ENCODE data around the gene CST6.

DNA sequence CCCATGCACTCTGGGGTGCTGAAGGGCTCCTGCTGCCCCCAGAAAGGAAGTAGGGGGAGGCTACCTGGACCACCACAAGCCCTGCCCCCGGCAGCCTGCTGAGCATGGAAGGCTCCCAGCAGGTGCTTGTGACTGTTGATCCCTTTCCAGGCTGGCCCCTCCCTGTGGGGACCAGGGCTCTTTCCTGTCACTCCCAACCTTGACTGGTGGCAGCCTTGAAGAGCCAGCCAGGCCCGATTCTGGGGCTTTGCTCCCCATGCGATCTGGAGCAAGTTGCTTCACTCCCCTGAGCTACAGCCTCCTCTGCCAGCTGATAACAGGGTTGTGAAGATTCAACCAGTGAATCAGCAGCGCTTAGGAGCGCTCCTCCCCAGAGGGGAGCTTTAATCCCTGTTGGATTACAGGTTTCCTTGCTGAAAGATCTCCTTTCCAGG, 4.6 kb upstream of the CST6 start:
- TF ChIP-seq, protein P1, sequence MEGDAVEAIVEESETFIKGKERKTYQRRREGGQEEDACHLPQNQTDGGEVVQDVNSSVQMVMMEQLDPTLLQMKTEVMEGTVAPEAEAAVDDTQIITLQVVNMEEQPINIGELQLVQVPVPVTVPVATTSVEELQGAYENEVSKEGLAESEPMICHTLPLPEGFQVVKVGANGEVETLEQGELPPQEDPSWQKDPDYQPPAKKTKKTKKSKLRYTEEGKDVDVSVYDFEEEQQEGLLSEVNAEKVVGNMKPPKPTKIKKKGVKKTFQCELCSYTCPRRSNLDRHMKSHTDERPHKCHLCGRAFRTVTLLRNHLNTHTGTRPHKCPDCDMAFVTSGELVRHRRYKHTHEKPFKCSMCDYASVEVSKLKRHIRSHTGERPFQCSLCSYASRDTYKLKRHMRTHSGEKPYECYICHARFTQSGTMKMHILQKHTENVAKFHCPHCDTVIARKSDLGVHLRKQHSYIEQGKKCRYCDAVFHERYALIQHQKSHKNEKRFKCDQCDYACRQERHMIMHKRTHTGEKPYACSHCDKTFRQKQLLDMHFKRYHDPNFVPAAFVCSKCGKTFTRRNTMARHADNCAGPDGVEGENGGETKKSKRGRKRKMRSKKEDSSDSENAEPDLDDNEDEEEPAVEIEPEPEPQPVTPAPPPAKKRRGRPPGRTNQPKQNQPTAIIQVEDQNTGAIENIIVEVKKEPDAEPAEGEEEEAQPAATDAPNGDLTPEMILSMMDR (conservative IDR thresholded peaks at IDR 0.05; ENCODE audit: low read length), result no peak
- no peak for TF ChIP-seq EZH2phosphoT487 (IDR thresholded peaks at IDR 0.05; ENCODE audit: borderline replicate concordance)
